ENCODE results near the gene CCDC102A.
"Not testable (repeated sequence)": the region's sequence is repeated elsewhere in the genome, so short reads cannot be mapped to it uniquely, and the experiment has no call there.

Gene CCDC102A

GRCh38 chr16:57565461-57565860 lies 29.1 kb upstream of the CCDC102A start:
- DNase-seq (ENCODE audit: low spot score): no peak

- no peak for DNase-seq (ENCODE audit: low spot score)
Observed at GRCh38 chr16:57564571-57565270, 28.4 kb upstream of the CCDC102A start.

GRCh38 chr16:57563761-57564160 lies 27.4 kb upstream of the CCDC102A start:
- DNase-seq (ENCODE audit: low spot score): no peak

- no peak for DNase-seq (ENCODE audit: low spot score)
Observed at GRCh38 chr16:57563487-57563750, 27.0 kb upstream of the CCDC102A start.

- no peak for DNase-seq (ENCODE audit: low spot score)
Observed at GRCh38 chr16:57562669-57563486, 26.5 kb upstream of the CCDC102A start.

- no peak for DNase-seq (ENCODE audit: low spot score)
Observed at GRCh38 chr16:57562066-57562465, 25.7 kb upstream of the CCDC102A start.

GRCh38 chr16:57559072-57559790 lies 22.9 kb upstream of the CCDC102A start:
- DNase-seq (ENCODE audit: low spot score): no peak

GRCh38 chr16:57556941-57557541 lies 20.7 kb upstream of the CCDC102A start:
- no peak for DNase-seq (ENCODE audit: low spot score)

GRCh38 chr16:57555831-57556230 lies 19.5 kb upstream of the CCDC102A start:
- DNase-seq (ENCODE audit: low spot score): no peak

- DNase-seq (ENCODE audit: low spot score): no peak
Observed at GRCh38 chr16:57551057-57551456, 14.7 kb upstream of the CCDC102A start.

GRCh38 chr16:57549730-57550129 lies 13.4 kb upstream of the CCDC102A start:
- no peak for DNase-seq (ENCODE audit: low spot score)

GRCh38 chr16:57548408-57548807 lies 12.0 kb upstream of the CCDC102A start:
- DNase-seq (ENCODE audit: low spot score): no peak

- not testable (repeated sequence) for DNase-seq (ENCODE audit: low spot score)
Observed at GRCh38 chr16:57547524-57547923, 11.2 kb upstream of the CCDC102A start.

GRCh38 chr16:57544124-57544653 lies 7.8 kb upstream of the CCDC102A start:
- DNase-seq (ENCODE audit: low spot score): peak; percentile 66

- no peak for DNase-seq (ENCODE audit: low spot score)
Observed at GRCh38 chr16:57541754-57542435, 5.5 kb upstream of the CCDC102A start.

GRCh38 chr16:57540906-57541753 lies 4.8 kb upstream of the CCDC102A start:
- DNase-seq (ENCODE audit: low spot score): no peak

GRCh38 chr16:57540387-57540786 lies 4.0 kb upstream of the CCDC102A start:
- no peak for DNase-seq (ENCODE audit: low spot score)

GRCh38 chr16:57539072-57539796 lies 2.9 kb upstream of the CCDC102A start:
- no peak for DNase-seq (ENCODE audit: low spot score)

- DNase-seq (ENCODE audit: low spot score): no peak
Observed at GRCh38 chr16:57538235-57538721, 1.9 kb upstream of the CCDC102A start.
